ENCODE results near the gene MTNR1B.

The MTNR1B gene

GRCh38 chr11:92978271-92979111, 9.0 kb downstream of the MTNR1B start:
- no peak for DNase-seq

GRCh38 chr11:92979176-92979575, 9.7 kb downstream of the MTNR1B start:
- DNase-seq: no peak

GRCh38 chr11:92980312-92980711, 10.9 kb downstream of the MTNR1B start:
- no peak for DNase-seq

- DNase-seq: no peak
These were observed 12.1 kb downstream of the MTNR1B start for GRCh38 chr11:92981508-92982043.

GRCh38 chr11:92986585-92986984, 17.1 kb downstream of the MTNR1B start:
- DNase-seq: no peak

GRCh38 chr11:92993004-92993403, 23.6 kb downstream of the MTNR1B start:
- no peak for DNase-seq

GRCh38 chr11:93000511-93001476, 31.3 kb downstream of the MTNR1B start:
- DNase-seq: no peak

- no peak for DNase-seq
These were observed 32.4 kb downstream of the MTNR1B start for GRCh38 chr11:93001806-93002205.

- no peak for DNase-seq
These were observed 32.9 kb downstream of the MTNR1B start for GRCh38 chr11:93002380-93002779.

GRCh38 chr11:93005239-93005638, 35.8 kb downstream of the MTNR1B start:
- no peak for DNase-seq

GRCh38 chr11:93013646-93014045, 44.2 kb downstream of the MTNR1B start:
- no peak for DNase-seq

- DNase-seq: no peak
These were observed 47.1 kb downstream of the MTNR1B start for GRCh38 chr11:93016595-93016994.

- DNase-seq: no peak
These were observed 48.6 kb downstream of the MTNR1B start for GRCh38 chr11:93017821-93018690.

GRCh38 chr11:93020248-93021046, 51.0 kb downstream of the MTNR1B start:
- DNase-seq: no peak

GRCh38 chr11:93024369-93024768, 54.9 kb downstream of the MTNR1B start:
- no peak for DNase-seq

GRCh38 chr11:93025558-93026255, 56.3 kb downstream of the MTNR1B start:
- DNase-seq: no peak

- no peak for DNase-seq
These were observed 59.6 kb downstream of the MTNR1B start for GRCh38 chr11:93028960-93029522.

GRCh38 chr11:93031386-93031785, 61.9 kb downstream of the MTNR1B start:
- DNase-seq: no peak
